Muscle layer of colon (tissue), 2 donors: Measurements from ENCODE around the gene DRAXIN.

Experiments used
- H3K27ac ChIP-seq: one replicate; pipeline ENCODE4 v1.7.0; 2013; ENCODE audit warnings: low read depth, mild to moderate bottlenecking, low read length, moderate library complexity
- H3K27me3 ChIP-seq, 2 donors: one replicate each; pipeline ENCODE4 v1.7.0; 2013; ENCODE audit warnings: low read length in 2 of 2, mild to moderate bottlenecking in 2 of 2; ENCODE audit not compliant: insufficient read depth in 2 of 2, control insufficient read depth in 1 of 2
- H3K36me3 ChIP-seq: one replicate; pipeline ENCODE4 v1.7.0; 2013; ENCODE audit warnings: mild to moderate bottlenecking, low read length; ENCODE audit not compliant: insufficient read depth
- H3K4me1 ChIP-seq: one replicate; pipeline ENCODE4 v1.7.0; 2013; ENCODE audit warnings: mild to moderate bottlenecking, low read length; ENCODE audit not compliant: insufficient read depth
- H3K4me3 ChIP-seq, 2 donors: one replicate each; pipeline ENCODE4 v1.7.0; 2013; ENCODE audit warnings: low read length in 2 of 2, low read depth in 1 of 2, mild to moderate bottlenecking in 1 of 2, moderate library complexity in 1 of 2
- H3K9ac ChIP-seq: one replicate; pipeline ENCODE4 v1.7.0; 2013; ENCODE audit warnings: low read length
- H3K9me3 ChIP-seq: one replicate; pipeline ENCODE4 v1.7.0; 2013; ENCODE audit warnings: mild to moderate bottlenecking, low read length
- donor health status: abdominal sarcoma.
- donor health status: Adenocarcinoma of cecum.

Gene DRAXIN

DNA sequence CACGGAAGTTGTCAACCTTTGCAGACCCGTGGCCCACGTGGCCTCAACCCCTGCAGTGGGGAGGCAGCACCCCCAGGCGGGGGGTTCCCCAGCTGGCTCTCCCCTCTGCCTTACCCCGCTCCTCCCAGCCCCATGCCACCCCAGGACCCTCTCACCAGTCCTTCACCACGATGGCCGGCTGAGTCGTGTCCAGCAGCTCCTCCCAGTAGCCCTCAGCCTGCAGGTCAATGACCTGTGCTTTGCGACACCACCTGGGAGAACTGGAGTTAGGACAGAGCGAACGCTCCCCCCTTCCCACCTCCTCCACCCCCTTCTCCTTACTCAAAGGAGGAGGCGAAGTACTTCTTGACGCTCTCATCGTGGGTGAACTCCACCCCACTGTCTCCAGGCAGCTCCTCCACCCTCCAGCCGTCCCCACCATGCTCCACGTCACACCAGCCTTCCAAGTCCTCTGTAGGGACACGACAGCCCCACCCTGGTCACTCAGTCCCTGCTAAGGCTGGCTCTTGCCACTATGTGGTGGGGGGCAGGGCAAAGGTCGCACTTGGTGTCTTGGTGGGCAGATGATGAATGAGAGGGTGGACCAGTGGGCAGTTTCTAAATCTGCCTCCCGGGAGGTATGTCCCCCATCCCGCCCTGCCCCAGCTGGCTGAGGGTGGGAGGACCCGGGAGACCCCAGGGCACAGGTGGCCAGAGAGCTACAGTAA lies 41.7 kb upstream of the DRAXIN start:
- no peaks in the 10 kb centered on the region for H3K36me3 ChIP-seq
- no peaks in the 10 kb centered on the region for H3K9me3 ChIP-seq
- no peak overlapping the region for H3K9ac ChIP-seq
- no peak overlapping the region for H3K27ac ChIP-seq
- H3K27me3 ChIP-seq = peaks cover 10 to 28% of the 10 kb centered on the region in 2 donors
- H3K4me1 ChIP-seq = peaks cover 14% of the 10 kb centered on the region
- H3K4me3 ChIP-seq = no peak overlapping the region

- H3K27ac ChIP-seq = no peak overlapping the region
- no peaks in the 10 kb centered on the region for H3K36me3 ChIP-seq
- no peak overlapping the region for H3K9ac ChIP-seq
- H3K27me3 ChIP-seq = peaks cover 10 to 28% of the 10 kb centered on the region in 2 donors
- H3K9me3 ChIP-seq = no peaks in the 10 kb centered on the region
- peaks cover 18% of the 10 kb centered on the region for H3K4me1 ChIP-seq
- peak overlapping the region in 1 of 2 donors; percentile 8 for H3K4me3 ChIP-seq
Measured at GRCh38 chr1:11650331-11650991, 41.0 kb upstream of the DRAXIN start.

- H3K27me3 ChIP-seq = peaks cover 10 to 28% of the 10 kb centered on the region in 2 donors
- no peak overlapping the region for H3K27ac ChIP-seq
- H3K4me3 ChIP-seq = peak overlapping the region in 1 of 2 donors; percentile 8
Measured at GRCh38 chr1:11651017-11651416, 40.5 kb upstream of the DRAXIN start.

GRCh38 chr1:11652203-11652780 lies 39.2 kb upstream of the DRAXIN start:
- peaks cover 10 to 24% of the 10 kb centered on the region in 2 donors for H3K27me3 ChIP-seq
- no peak overlapping the region for H3K27ac ChIP-seq
- H3K9me3 ChIP-seq = no peaks in the 10 kb centered on the region
- H3K4me1 ChIP-seq = peaks cover 23% of the 10 kb centered on the region
- peaks cover 4% of the 10 kb centered on the region for H3K36me3 ChIP-seq
- H3K9ac ChIP-seq = no peak overlapping the region
- H3K4me3 ChIP-seq = no peak overlapping the region

More at GRCh38 chr1:11651017-11651416, 40.5 kb upstream of the DRAXIN start:
- H3K4me1 ChIP-seq = peaks cover 23% of the 10 kb centered on the region
- H3K9ac ChIP-seq = no peak overlapping the region
- no peaks in the 10 kb centered on the region for H3K36me3 ChIP-seq
- no peaks in the 10 kb centered on the region for H3K9me3 ChIP-seq

- no peak overlapping the region for H3K9ac ChIP-seq
- peaks cover 4% of the 10 kb centered on the region for H3K36me3 ChIP-seq
- peaks cover 10 to 23% of the 10 kb centered on the region in 2 donors for H3K27me3 ChIP-seq
- no peaks in the 10 kb centered on the region for H3K9me3 ChIP-seq
- H3K4me3 ChIP-seq = no peak overlapping the region
- H3K4me1 ChIP-seq = peaks cover 19% of the 10 kb centered on the region
- no peak overlapping the region for H3K27ac ChIP-seq
Measured at GRCh38 chr1:11653101-11653860, 38.2 kb upstream of the DRAXIN start.

GRCh38 chr1:11653861-11654136 lies 37.7 kb upstream of the DRAXIN start:
- Histone ChIP-seq H3K27ac (no peak overlapping the region), H3K9ac (no peak overlapping the region), H3K27me3 (peaks cover 10 to 18% of the 10 kb centered on the region in 2 donors), H3K9me3 (no peaks in the 10 kb centered on the region), H3K36me3 (peaks cover 4% of the 10 kb centered on the region), H3K4me1 (peaks cover 16% of the 10 kb centered on the region), H3K4me3 (no peak overlapping the region)

- no peak within 1 kb of the TSS for H3K27ac ChIP-seq
- H3K9ac ChIP-seq = peak within 1 kb of the TSS; percentile 44
- H3K9me3 ChIP-seq = no peaks in the 10 kb centered on the region
Measured at GRCh38 chr1:11654137-11654938, 37.2 kb upstream of the DRAXIN start, which contains the start of the genes FBXO2 and FBXO44. Gene FBXO2, minus strand, starts transcription at chr1:11654429. Its CDS starts 89 bp downstream, at chr1:11654340. Gene FBXO44, plus strand, starts transcription at chr1:11654877. Its CDS starts 959 bp downstream, at chr1:11655836.

DNA sequence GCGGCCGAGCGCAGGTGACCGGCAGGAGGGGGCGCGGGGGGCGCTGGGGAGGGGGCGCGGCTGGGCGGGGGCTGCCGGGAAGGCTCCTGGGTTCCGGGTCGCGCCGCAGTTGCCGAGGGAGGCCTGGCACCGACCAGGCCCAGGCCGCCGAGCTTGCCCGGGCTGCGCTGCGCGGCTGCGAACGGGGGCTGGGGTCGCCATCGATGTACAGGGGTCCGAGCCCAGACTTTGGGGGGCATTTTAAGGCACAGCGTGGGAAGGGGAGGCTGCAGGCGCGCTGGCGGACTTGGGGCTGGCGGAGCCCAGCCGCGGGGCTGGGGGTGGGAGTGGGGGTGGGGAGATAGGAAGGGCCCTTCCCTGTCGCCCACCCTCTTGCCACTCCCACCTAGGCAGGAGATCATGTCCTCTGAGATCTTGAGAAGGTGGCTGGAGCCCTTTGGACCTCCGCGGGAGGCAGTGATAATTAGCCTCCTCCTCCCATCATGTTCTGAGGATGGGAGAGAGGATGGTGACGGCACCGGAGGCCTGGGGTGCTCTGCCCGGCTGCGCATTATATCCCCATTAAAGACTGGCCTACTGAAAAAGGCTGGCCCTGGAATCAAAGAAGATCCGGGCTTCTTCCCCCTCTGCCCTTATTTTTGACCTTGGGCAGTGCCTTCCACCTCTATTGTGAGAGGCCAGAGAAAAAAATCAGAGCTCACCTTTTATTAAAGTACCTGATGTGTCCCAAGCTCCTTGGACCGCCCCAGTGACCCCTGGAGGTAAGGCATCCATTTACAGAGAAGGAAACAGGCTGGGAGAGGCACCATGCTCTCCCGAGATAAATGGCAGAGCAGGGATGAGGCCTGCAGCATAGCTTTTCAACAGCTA lies 36.3 kb upstream of the DRAXIN start:
- H3K36me3 ChIP-seq = peaks cover 4% of the 10 kb centered on the region
- H3K9ac ChIP-seq = peak overlapping the region; percentile 44
- H3K27ac ChIP-seq = no peak overlapping the region
- H3K4me1 ChIP-seq = peaks cover 11% of the 10 kb centered on the region
- peak overlapping the region; percentile 47 for H3K4me3 ChIP-seq
- H3K27me3 ChIP-seq = peaks cover 1 to 8% of the 10 kb centered on the region in 2 donors
- H3K9me3 ChIP-seq = no peaks in the 10 kb centered on the region

More at GRCh38 chr1:11654137-11654938, 37.2 kb upstream of the DRAXIN start, which contains the start of the genes FBXO2 and FBXO44:
- Histone ChIP-seq H3K4me3 (peak within 1 kb of the TSS; percentile 47 to 68), H3K4me1 (peaks cover 16% of the 10 kb centered on the region), H3K36me3 (peaks cover 4% of the 10 kb centered on the region), H3K27me3 (peaks cover 9 to 16% of the 10 kb centered on the region in 2 donors)

DNA sequence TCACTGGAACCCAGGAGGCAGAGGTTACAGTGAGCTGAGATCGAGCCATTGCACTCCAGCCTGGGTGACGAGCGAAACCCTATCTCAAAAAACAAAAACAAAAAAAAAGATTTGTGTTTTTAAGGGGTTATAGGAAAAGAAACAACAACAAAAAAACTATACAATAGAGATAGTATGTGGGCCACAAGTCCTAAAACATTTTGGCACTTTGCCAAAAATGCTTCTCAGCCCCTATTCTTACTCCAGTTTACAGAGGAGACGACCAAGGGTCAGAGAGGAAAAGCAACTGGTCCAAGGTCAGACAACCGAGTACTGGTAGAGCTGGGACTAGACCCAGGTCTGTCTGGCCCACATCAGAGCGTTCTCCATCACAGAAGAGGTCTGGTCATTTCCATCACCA lies 33.9 kb upstream of the DRAXIN start:
- peaks cover 9% of the 10 kb centered on the region for H3K4me1 ChIP-seq
- no peaks in the 10 kb centered on the region for H3K27me3 ChIP-seq
- H3K36me3 ChIP-seq = peaks cover 16% of the 10 kb centered on the region
- H3K9me3 ChIP-seq = no peaks in the 10 kb centered on the region
- no peak overlapping the region for H3K27ac ChIP-seq
- H3K4me3 ChIP-seq = no peak overlapping the region
- H3K9ac ChIP-seq = no peak overlapping the region

GRCh38 chr1:11658542-11658941 lies 33.0 kb upstream of the DRAXIN start:
- no peak overlapping the region for H3K27ac ChIP-seq
- no peak overlapping the region for H3K9ac ChIP-seq
- H3K36me3 ChIP-seq = peaks cover 16% of the 10 kb centered on the region
- H3K9me3 ChIP-seq = no peaks in the 10 kb centered on the region
- no peaks in the 10 kb centered on the region for H3K27me3 ChIP-seq
- peaks cover 9% of the 10 kb centered on the region for H3K4me1 ChIP-seq
- H3K4me3 ChIP-seq = no peak overlapping the region
